Breast epithelium (tissue), 4 donors: ENCODE results near the gene DMBT1. TPM values are rescaled to one million over a fixed set of nuclear protein-coding genes. Genes with fewer than 3 reads are reported as not detected.

Source experiments
- DNase-seq, 2 donors: peaks; one replicate each; pipeline ENCODE4 v3.0.0-alpha.2; 2019; ENCODE audit warnings: low spot score in 2 of 2
- H3K27ac ChIP-seq, 2 donors: fragments of 200-600 bp; sonication (generic) in 1 of 2; one replicate each; pipeline ENCODE4 v1.5.1; 2016 to 2019; ENCODE audit warnings: mild to moderate bottlenecking in 1 of 2
- H3K27me3 ChIP-seq, 2 donors: fragments of 200-600 bp; sonication (generic) in 1 of 2; one replicate each; pipeline versions ENCODE4 v1.5.1 to v1.6.0; 2017 to 2019; ENCODE audit warnings: control low read depth in 1 of 2, mild to moderate bottlenecking in 1 of 2
- H3K36me3 ChIP-seq: fragments of 200-600 bp; one replicate; pipeline ENCODE4 v1.5.1; 2019
- H3K4me1 ChIP-seq, 2 donors: fragments of 200-600 bp; sonication (generic); one replicate each; pipeline ENCODE4 v1.5.1; 2016 to 2019; ENCODE audit warnings: control low read depth in 1 of 2
- H3K4me3 ChIP-seq, 3 donors: fragments of 200-600 bp; sonication (generic); 1 replicate in 2 of 3; 2 replicates in 1 of 3; pipeline ENCODE4 v1.5.1; 2016 to 2019; ENCODE audit warnings: mild to moderate bottlenecking in 3 of 3, moderate library complexity in 2 of 3
- H3K9me3 ChIP-seq, 2 donors: fragments of 200-600 bp; sonication (generic) in 1 of 2; one replicate each; pipeline ENCODE4 v1.5.1; 2016 to 2019; ENCODE audit warnings: control low read depth in 1 of 2
- CTCF ChIP-seq, 3 donors: fragments of 450-650 bp; IDR thresholded peaks; one replicate each; pipeline ENCODE4 v1.5.1; 2016 to 2017; ENCODE audit warnings: antibody characterized with exemption in 3 of 3, mild to moderate bottlenecking in 3 of 3, moderate library complexity in 3 of 3
- POLR2A ChIP-seq: fragments of 450-650 bp; IDR thresholded peaks from one replicate; pipeline ENCODE4 v1.6.1; 2016; ENCODE audit warnings: antibody characterized with exemption, mild to moderate bottlenecking, moderate library complexity
- POLR2AphosphoS5 ChIP-seq, 3 donors: sonication (generic); formaldehyde crosslinking; IDR thresholded peaks; one replicate each; pipeline ENCODE4 v1.6.1; 2017; ENCODE audit warnings: antibody characterized with exemption in 3 of 3
- intact Hi-C: fragments of 100-400 bp; cut with DNase I; formaldehyde crosslinking; loops from one replicate; pipeline ENCODE4 v1.15.1; 2023; ENCODE audit warnings: low total_unique reads
- total RNA-seq, 3 donors: library from RNA; depleted of rRNA; stranded (reverse); fragments of >200 nt; gene quantifications; one replicate each; pipeline ENCODE4 v1.1.0, GENCODE V29; 2016

The DMBT1 gene
- total RNA-seq, 3 donors from 2014 or later = 0.15 to 2.3 TPM; not detected in 1

GRCh38 chr10:122553341-122553740 is 7.2 kb upstream of the DMBT1 start:
- intact Hi-C loops = loop anchor here (10.0 kb wide), 1 partner anchor 1181 kb away; no protein-coding TSS in a partner anchor
- H3K36me3 ChIP-seq = no peaks in the 10 kb centered on the region
- no peak overlapping the region for H3K27ac ChIP-seq
- no peak for DNase-seq
- H3K4me1 ChIP-seq = no peaks in the 10 kb centered on the region
- H3K27me3 ChIP-seq = no peaks in the 10 kb centered on the region
- H3K4me3 ChIP-seq = no peak overlapping the region
- no peak for TF ChIP-seq POLR2AphosphoS5 (IDR thresholded peaks at IDR 0.05)
- TF ChIP-seq CTCF (IDR thresholded peaks at IDR 0.05) = no peak
- no peak for TF ChIP-seq POLR2A
- H3K9me3 ChIP-seq = no peaks in the 10 kb centered on the region

GRCh38 chr10:122554131-122555036 is 6.2 kb upstream of the DMBT1 start:
- H3K27ac ChIP-seq = no peak overlapping the region
- H3K36me3 ChIP-seq = no peaks in the 10 kb centered on the region
- no peaks in the 10 kb centered on the region for H3K27me3 ChIP-seq
- no peaks in the 10 kb centered on the region for H3K9me3 ChIP-seq
- intact Hi-C loops = loop anchor here (10.0 kb wide), 1 partner anchor 1180 kb away; no protein-coding TSS in a partner anchor
- no peak overlapping the region for H3K4me3 ChIP-seq
- DNase-seq = no peak
- TF ChIP-seq POLR2A (no peak), CTCF (IDR thresholded peaks at IDR 0.05) (no peak), POLR2AphosphoS5 (IDR thresholded peaks at IDR 0.05) (no peak)
- H3K4me1 ChIP-seq = no peaks in the 10 kb centered on the region

- intact Hi-C loops = loop anchor here (10.0 kb wide), 1 partner anchor 1179 kb away; no protein-coding TSS in a partner anchor
- no peaks in the 10 kb centered on the region for H3K4me1 ChIP-seq
- TF ChIP-seq POLR2A (no peak), CTCF (IDR thresholded peaks at IDR 0.05) (no peak)
- no peaks in the 10 kb centered on the region for H3K9me3 ChIP-seq
- no peak for DNase-seq
- no peak overlapping the region for H3K4me3 ChIP-seq
- H3K27me3 ChIP-seq = no peaks in the 10 kb centered on the region
- H3K36me3 ChIP-seq = no peaks in the 10 kb centered on the region
- no peak overlapping the region for H3K27ac ChIP-seq
Measured at GRCh38 chr10:122555442-122555841, 5.1 kb upstream of the DMBT1 start.

GRCh38 chr10:122557516-122557915 is 3.0 kb upstream of the DMBT1 start:
- no peak overlapping the region for H3K4me3 ChIP-seq
- no peaks in the 10 kb centered on the region for H3K36me3 ChIP-seq
- H3K27me3 ChIP-seq = no peaks in the 10 kb centered on the region
- DNase-seq = no peak
- TF ChIP-seq POLR2AphosphoS5 (IDR thresholded peaks at IDR 0.05) (no peak), CTCF (IDR thresholded peaks at IDR 0.05) (no peak), POLR2A (no peak)
- no peaks in the 10 kb centered on the region for H3K9me3 ChIP-seq
- intact Hi-C loops = loop anchor here (10.0 kb wide), 1 partner anchor 1177 kb away; no protein-coding TSS in a partner anchor
- H3K27ac ChIP-seq = no peak overlapping the region
- H3K4me1 ChIP-seq = no peaks in the 10 kb centered on the region

GRCh38 chr10:122558452-122558851 is 2.1 kb upstream of the DMBT1 start:
- Histone ChIP-seq H3K9me3 (no peaks in the 10 kb centered on the region), H3K36me3 (no peaks in the 10 kb centered on the region), H3K4me3 (no peak overlapping the region), H3K27ac (no peak overlapping the region), H3K4me1 (no peaks in the 10 kb centered on the region), H3K27me3 (no peaks in the 10 kb centered on the region)
- no peak for TF ChIP-seq POLR2AphosphoS5 (IDR thresholded peaks at IDR 0.05)
- no peak for TF ChIP-seq CTCF (IDR thresholded peaks at IDR 0.05)
- TF ChIP-seq POLR2A = no peak
- no peak for DNase-seq
- intact Hi-C loops = loop anchor here (10.0 kb wide), 1 partner anchor 1176 kb away; no protein-coding TSS in a partner anchor
